HepG2 (cell line): Measurements from ENCODE around the gene SLC1A5. TPM values are rescaled to one million over a fixed set of nuclear protein-coding genes. Genes with fewer than 3 reads are reported as not detected.
A peak's percentile ranks its signal among the peaks of the same experiment; 100 is the strongest.

Experiments
- ATAC-seq: fragments of 200-7000 bp; cut with Tn5 transposase; 3 replicates; pipeline ENCODE4 v1.9.1; 2020; ENCODE audit warnings: mild to moderate bottlenecking, moderate library complexity
- BruUV-seq: library from RNA; stranded (reverse); fragments of 400-500 nt; replicated peaks from 2 replicates; lab custom pipeline; 2021; lab: Mats Ljungman, UMichigan
- CTCF ChIA-PET: fragments of 300-600 bp; formaldehyde crosslinking; extraction: SDS; loops from one replicate; lab custom pipeline; 2021; ENCODE audit warnings: low total read pairs, inconsistent platforms, low intra/inter-chr PET ratio; lab: Yijun Ruan, JAX
- POLR2A ChIA-PET: fragments of 350-600 bp; sonication (Branson Sonifier 250); formaldehyde crosslinking; loops from one replicate; lab custom pipeline; 2020; ENCODE audit warnings: antibody characterized with exemption, inconsistent platforms; lab: Yijun Ruan, JAX
- DNase-seq: peaks from one replicate; pipeline ENCODE4 v3.0.0-alpha.2; 2015; ENCODE audit warnings: low spot score
- FAIRE-seq: peaks from 3 replicates; lab custom pipeline; 2011; peaks lifted over from hg19 to GRCh38; lab: Jason Lieb, UNC
- H2AFZ ChIP-seq: one replicate; pipeline ENCODE4 v1.6.1; 2011; ENCODE audit warnings: low read length, inconsistent platforms
- H3K27ac ChIP-seq: fragments of 300-600 bp; 3 replicates; pipeline ENCODE4 v1.8.0; 2011; ENCODE audit warnings: mixed run types, mild to moderate bottlenecking, mixed read lengths, low read length, inconsistent platforms; ENCODE audit not compliant: insufficient read depth; ENCODE audit errors: extremely low read length
- H3K27me3 ChIP-seq, 2 experiments: fragments of 200-600 bp in 1 of 2; 2 replicates in 1 of 2; 3 replicates in 1 of 2; pipeline versions ENCODE4 v1.6.0 to v1.8.0; 2011; ENCODE audit warnings: low read length in 2 of 2, mild to moderate bottlenecking in 2 of 2, moderate library complexity in 2 of 2, inconsistent platforms in 1 of 2; ENCODE audit not compliant: insufficient read depth in 2 of 2, control insufficient read depth in 1 of 2
- H3K36me3 ChIP-seq, 2 experiments: fragments of 200-600 bp in 1 of 2; replicated peaks in 1 of 2; 2 replicates in 1 of 2; 3 replicates in 1 of 2; pipeline versions ENCODE4 v1.5.1 to v1.8.0; 2011; ENCODE audit warnings: low read length in 2 of 2, inconsistent platforms in 1 of 2; ENCODE audit not compliant: insufficient read depth in 2 of 2, control insufficient read depth in 1 of 2
- H3K4me1 ChIP-seq: 2 replicates; pipeline ENCODE4 v1.5.1; 2012; ENCODE audit warnings: low read length, inconsistent platforms; ENCODE audit not compliant: insufficient read depth
- H3K4me2 ChIP-seq: 2 replicates; pipeline ENCODE4 v1.6.0; 2011; ENCODE audit warnings: low read depth, low read length, inconsistent platforms
- H3K4me3 ChIP-seq, 3 experiments: fragments of 200-600 bp in 1 of 3; sonication (generic), shearing (Covaris generic) in 1 of 3; replicated peaks in 1 of 3; 2 replicates each; pipeline ENCODE4 v1.5.1; 2011 to 2016; ENCODE audit warnings: low read length in 3 of 3, inconsistent platforms in 2 of 3, low read depth in 2 of 3, mild to moderate bottlenecking in 2 of 3, control low read depth in 1 of 3, mixed read lengths in 1 of 3; ENCODE audit not compliant: insufficient read depth in 1 of 3
- H3K79me2 ChIP-seq: one replicate; pipeline ENCODE4 v1.6.1; 2011; ENCODE audit warnings: low read length, inconsistent platforms; ENCODE audit not compliant: insufficient read depth
- H3K9ac ChIP-seq: 2 replicates; pipeline ENCODE4 v1.6.0; 2011; ENCODE audit warnings: mild to moderate bottlenecking, low read depth, low read length, inconsistent platforms; ENCODE audit not compliant: insufficient read depth
- H3K9me3 ChIP-seq: 2 replicates; pipeline ENCODE4 v1.5.1; 2012; ENCODE audit warnings: mild to moderate bottlenecking, low read length
- H4K20me1 ChIP-seq: 2 replicates; pipeline ENCODE4 v1.6.0; 2011; ENCODE audit warnings: inconsistent platforms, mild to moderate bottlenecking, low read length, moderate library complexity; ENCODE audit not compliant: insufficient read depth
- CEBPB ChIP-seq: IDR thresholded peaks from 2 replicates; pipeline ENCODE4 v1.6.1; 2011; ENCODE audit warnings: low read depth, low read length, improper control_type of control experiment, borderline replicate concordance
- FLYWCH1 ChIP-seq: sonication (generic); formaldehyde crosslinking; IDR thresholded peaks from 2 replicates; pipeline ENCODE4 v1.8.1; 2023; ENCODE audit warnings: mild to moderate bottlenecking, missing genetic modification reagents
- ZNF121 ChIP-seq: sonication (generic); formaldehyde crosslinking; IDR thresholded peaks from 2 replicates; pipeline ENCODE4 v1.5.0; 2020; ENCODE audit warnings: mild to moderate bottlenecking, missing genetic modification reagents
- ZNF749 ChIP-seq: sonication (generic); formaldehyde crosslinking; IDR thresholded peaks from 2 replicates; pipeline ENCODE4 v1.8.0; 2022; ENCODE audit warnings: mild to moderate bottlenecking, missing genetic modification reagents, moderate library complexity, borderline replicate concordance
- WGBS: methylation state at CpG from one replicate; pipeline ENCODE4 v1.1.6; 2017; ENCODE audit warnings: low lambda C conversion rate; 5-methylcytosine and 5-hydroxymethylcytosine counted together
- in situ Hi-C: cut with HindIII; loops from 2 replicates; pipeline ENCODE4 v1.10.0; 2017; ENCODE audit warnings: low pct_unique_long_range_greater_than_20kb; ENCODE audit not compliant: extremely low pct_ligation_motif_present
- intact Hi-C: fragments of 100-400 bp; cut with micrococcal nuclease; formaldehyde crosslinking; loops from one replicate; pipeline ENCODE4 v1.10.0; 2022; ENCODE audit not compliant: unreplicated experiment
- polyA plus RNA-seq, 8 experiments: library from polyadenylated mRNA; depleted of rRNA in 3 of 8; stranded (reverse) in 7 of 8; unstranded in 1 of 8; fragments of >200 nt; fragmentation: Illumina TruSeq in 4 of 8; extraction: Trizol in 4 of 8; gene quantifications; 2 replicates each; pipeline versions ENCODE4 v1.2.1 to v1.2.3, GENCODE V29; 2011 to 2016; ENCODE audit warnings: low read depth in 4 of 8, missing spikeins in 1 of 8, mixed read lengths in 1 of 8; ENCODE audit not compliant: insufficient read depth in 1 of 8
- total RNA-seq, 5 experiments: library from RNA; depleted of rRNA; stranded (reverse); fragments of >200 nt; fragmentation: Illumina TruSeq; extraction: Trizol; gene quantifications; 2 replicates each; pipeline ENCODE4 v1.2.3, GENCODE V29; 2016; ENCODE audit warnings: low read depth in 1 of 5

SLC1A5 gene
- total and polyA plus RNA-seq, 2 of the 13 experiments (the other 11 are each of a cell fraction or from before 2014, with no cell fraction given) = 120 to 159 TPM

DNA sequence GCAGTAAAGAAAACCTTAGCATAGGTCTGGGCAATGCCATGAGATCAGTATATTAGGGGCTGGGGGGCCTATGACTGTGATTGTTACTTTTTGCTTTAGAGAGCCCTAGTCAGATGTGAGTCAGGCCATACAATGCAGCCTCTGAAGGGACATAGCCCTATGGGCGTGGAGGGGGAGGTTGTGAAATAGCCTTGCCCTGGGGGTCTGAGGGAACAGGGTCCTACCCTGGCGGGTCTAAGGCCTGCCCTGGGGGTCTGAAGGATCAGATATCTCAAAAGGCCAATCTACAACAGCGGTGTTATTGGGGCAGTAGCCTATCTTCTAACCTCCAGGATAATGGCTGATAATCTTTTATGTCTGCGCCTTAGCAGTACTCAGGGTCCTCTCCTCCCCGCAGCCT lies 13.8 kb upstream of the SLC1A5 start:
- no peaks in the 10 kb centered on the region for H3K27me3 ChIP-seq
- H3K4me3 ChIP-seq = no peak overlapping the region
- no peaks in the 10 kb centered on the region for H3K36me3 ChIP-seq
- H2AFZ ChIP-seq = no peak overlapping the region
- DNase-seq = no peak
- TF ChIP-seq CEBPB (peak; percentile 54), FLYWCH1 (no peak)
- H3K9me3 ChIP-seq = no peaks in the 10 kb centered on the region
- ChIA-PET POLR2A (interaction anchor here (1.2 kb wide), 1 partner anchor 20 kb away, joined by 3 read pairs; no protein-coding TSS in a partner anchor), CTCF (no interaction called here)
- no TSS peak for BruUV-seq
- ATAC-seq = peak; percentile 40; the same call in 2 of the 3 replicates
- H3K9ac ChIP-seq = no peak overlapping the region
- intact Hi-C loops (no loop called here), in situ Hi-C loops (no loop called here)
- FAIRE-seq = no peak
- no peaks in the 10 kb centered on the region for H3K79me2 ChIP-seq
- H3K4me1 ChIP-seq = peaks cover 60% of the 10 kb centered on the region
- no peaks in the 10 kb centered on the region for H4K20me1 ChIP-seq
- 17% methylated on average over 4 of the region's 5 CpGs for WGBS
- H3K27ac ChIP-seq = no peak overlapping the region
- no peak overlapping the region for H3K4me2 ChIP-seq

DNA sequence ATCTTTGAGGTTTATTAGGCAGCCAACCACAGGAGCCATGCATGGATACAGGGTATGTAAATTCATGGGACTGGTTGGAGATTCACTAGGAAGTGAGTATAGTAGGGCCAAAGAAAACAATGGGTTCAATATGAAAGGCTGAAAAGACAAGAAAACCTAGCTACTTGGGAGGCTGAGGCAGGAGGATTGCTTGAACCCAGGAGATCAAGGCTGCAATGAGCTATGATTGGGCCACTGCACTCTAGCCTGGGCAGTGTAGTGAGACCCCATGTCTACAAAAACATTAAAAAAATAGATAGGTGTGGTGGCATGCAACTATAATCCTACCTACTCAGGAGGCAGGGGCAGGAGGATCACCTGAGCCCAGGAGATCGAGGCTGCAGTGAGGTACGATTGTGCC lies 10.3 kb upstream of the SLC1A5 start:
- WGBS = 27% methylated on average over 2 of the region's 2 CpGs
- DNase-seq = no peak
- ChIA-PET CTCF (no interaction called here), POLR2A (interaction anchor here (2.4 kb wide), 1 partner anchor 11 kb away, joined by 9 read pairs; the partner anchor contains the start of gene SLC1A5)
- Histone ChIP-seq H3K9me3 (no peaks in the 10 kb centered on the region), H2AFZ (no peak overlapping the region), H3K27ac (no peak overlapping the region), H4K20me1 (no peaks in the 10 kb centered on the region), H3K9ac (no peak overlapping the region), H3K27me3 (peaks cover 1 to 2% of the 10 kb centered on the region in 2 experiments; a peak in 1 of 5 replicates), H3K4me3 (no peak overlapping the region), H3K36me3 (no peaks in the 10 kb centered on the region), H3K79me2 (no peaks in the 10 kb centered on the region), H3K4me1 (peaks cover 60% of the 10 kb centered on the region), H3K4me2 (no peak overlapping the region)
- no peak for FAIRE-seq
- no peak for ATAC-seq
- BruUV-seq = no TSS peak
- in situ Hi-C loops = no loop called here
- TF ChIP-seq ZNF121 (CRISPR knock-in tag) (peak; percentile 42; the same call in 1 of the 2 replicates), ZNF749 (CRISPR knock-in tag) (no peak)
- intact Hi-C loops = no loop called here
